AG09309 (cell line): ENCODE results near the gene SP100.

Experiments used
- DNase-seq: peaks from one replicate; pipeline ENCODE4 v3.0.0-alpha.2; 2010; ENCODE audit warnings: low read depth
- H3K4me3 ChIP-seq: 2 replicates; pipeline ENCODE4 v1.5.1; 2011; ENCODE audit warnings: mild to moderate bottlenecking, low read depth, low read length, moderate library complexity; ENCODE audit not compliant: control insufficient read depth
- TF ChIP-seq, protein P1 (sequence below): IDR thresholded peaks from 2 replicates; pipeline ENCODE4 v1.5.1; 2011; ENCODE audit warnings: mild to moderate bottlenecking, low read depth, low read length, inconsistent platforms; ENCODE audit not compliant: insufficient read depth, control insufficient read depth; ENCODE audit errors: missing control alignments

Gene SP100

GRCh38 chr2:230525682-230526081 lies 109.7 kb downstream of the SP100 start:
- TF ChIP-seq, protein P1, sequence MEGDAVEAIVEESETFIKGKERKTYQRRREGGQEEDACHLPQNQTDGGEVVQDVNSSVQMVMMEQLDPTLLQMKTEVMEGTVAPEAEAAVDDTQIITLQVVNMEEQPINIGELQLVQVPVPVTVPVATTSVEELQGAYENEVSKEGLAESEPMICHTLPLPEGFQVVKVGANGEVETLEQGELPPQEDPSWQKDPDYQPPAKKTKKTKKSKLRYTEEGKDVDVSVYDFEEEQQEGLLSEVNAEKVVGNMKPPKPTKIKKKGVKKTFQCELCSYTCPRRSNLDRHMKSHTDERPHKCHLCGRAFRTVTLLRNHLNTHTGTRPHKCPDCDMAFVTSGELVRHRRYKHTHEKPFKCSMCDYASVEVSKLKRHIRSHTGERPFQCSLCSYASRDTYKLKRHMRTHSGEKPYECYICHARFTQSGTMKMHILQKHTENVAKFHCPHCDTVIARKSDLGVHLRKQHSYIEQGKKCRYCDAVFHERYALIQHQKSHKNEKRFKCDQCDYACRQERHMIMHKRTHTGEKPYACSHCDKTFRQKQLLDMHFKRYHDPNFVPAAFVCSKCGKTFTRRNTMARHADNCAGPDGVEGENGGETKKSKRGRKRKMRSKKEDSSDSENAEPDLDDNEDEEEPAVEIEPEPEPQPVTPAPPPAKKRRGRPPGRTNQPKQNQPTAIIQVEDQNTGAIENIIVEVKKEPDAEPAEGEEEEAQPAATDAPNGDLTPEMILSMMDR, result no peak
- H3K4me3 ChIP-seq, result no peak overlapping the region
- no peak for DNase-seq

DNA sequence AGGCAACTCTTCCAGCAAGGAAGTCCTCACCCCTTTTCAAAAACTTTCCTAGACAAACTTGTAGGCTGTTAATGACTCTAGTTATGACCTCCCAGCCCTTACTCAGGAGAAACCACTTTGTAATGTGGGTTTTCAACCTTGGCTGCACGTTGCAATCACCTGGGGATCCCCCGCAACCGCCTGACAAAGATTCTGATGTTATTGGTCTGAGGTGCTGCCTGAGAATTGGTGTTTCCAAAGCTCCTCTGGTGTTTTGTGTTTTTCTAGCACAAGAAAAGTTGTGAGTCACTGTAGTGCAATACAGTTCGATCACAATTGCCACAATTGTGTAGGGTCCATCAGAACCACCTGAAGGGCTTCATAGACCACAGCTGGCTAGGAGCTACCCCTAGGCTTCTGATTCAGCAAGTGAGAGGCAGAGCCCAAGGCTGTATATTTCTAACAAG lies 121.6 kb downstream of the SP100 start:
- DNase-seq, result no peak
- TF ChIP-seq, protein P1, result no peak
- no peak overlapping the region for H3K4me3 ChIP-seq

DNA sequence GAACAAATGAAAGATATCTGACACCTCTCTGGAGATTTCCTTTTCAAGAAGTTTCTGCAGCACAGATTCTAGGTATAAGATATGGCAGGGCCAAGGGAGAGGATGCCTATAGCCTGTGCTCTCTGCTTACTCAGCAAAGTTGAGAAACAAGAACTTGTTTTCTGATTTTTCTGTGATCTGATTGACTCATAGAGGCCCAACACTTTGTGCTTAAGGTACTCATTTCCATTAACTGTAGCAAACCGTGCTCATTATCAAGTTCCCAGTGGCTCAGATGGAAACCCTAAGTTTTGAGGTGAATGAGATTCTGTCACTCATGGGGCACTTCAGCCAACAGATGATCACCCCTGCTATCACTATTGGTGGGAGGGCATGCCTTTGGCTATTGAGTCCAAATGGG lies 124.3 kb downstream of the SP100 start:
- no peak for DNase-seq
- TF ChIP-seq, protein P1, result no peak
- H3K4me3 ChIP-seq, result no peak overlapping the region

DNA sequence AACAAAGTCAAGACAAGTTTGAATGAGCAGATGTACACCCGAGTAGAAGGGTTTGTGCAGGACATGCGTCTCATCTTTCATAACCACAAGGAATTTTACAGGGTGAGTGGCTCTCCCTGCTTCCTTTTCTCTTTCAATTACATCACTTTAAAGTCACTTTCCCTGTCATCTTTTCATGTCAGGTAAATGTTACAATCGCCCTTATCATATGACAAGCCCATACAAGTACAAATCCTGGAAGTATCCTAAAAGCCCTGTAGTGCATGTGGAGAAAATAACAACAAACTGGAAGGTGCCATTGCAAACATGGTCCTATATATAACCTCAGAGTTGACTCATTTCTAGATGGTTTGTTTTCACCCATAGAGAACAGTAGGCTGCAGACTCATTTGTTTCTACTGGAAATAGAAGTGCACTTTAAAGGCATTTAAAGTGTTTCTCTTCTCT lies 126.0 kb downstream of the SP100 start:
- DNase-seq, result no peak
- H3K4me3 ChIP-seq, result no peak overlapping the region
- TF ChIP-seq, protein P1, result no peak

- TF ChIP-seq, protein P1, result no peak
- DNase-seq, result no peak
- no peak overlapping the region for H3K4me3 ChIP-seq
Observed at GRCh38 chr2:230542751-230543150, 126.8 kb downstream of the SP100 start.

DNA sequence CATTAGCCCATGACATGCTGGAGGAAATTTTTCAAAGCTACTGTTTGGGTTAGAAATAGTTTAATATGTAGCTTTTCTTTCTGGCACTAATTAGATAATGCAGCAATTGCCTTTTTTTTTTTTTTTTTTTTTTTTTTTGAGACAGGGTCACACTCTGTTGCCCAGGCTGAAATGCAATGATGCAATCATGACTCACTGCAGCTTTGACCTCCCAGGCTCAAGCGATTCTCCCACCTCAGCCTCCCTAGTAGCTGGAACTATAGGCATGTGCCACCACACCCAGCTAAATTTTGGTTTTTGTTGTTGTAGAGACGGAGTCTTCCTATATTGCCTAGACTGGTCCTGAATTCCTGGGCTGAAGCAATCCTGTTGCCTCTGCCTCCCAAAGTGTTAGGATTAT lies 136.2 kb downstream of the SP100 start:
- H3K4me3 ChIP-seq, result no peak overlapping the region
- TF ChIP-seq, protein P1, result no peak
- no peak for DNase-seq

DNA sequence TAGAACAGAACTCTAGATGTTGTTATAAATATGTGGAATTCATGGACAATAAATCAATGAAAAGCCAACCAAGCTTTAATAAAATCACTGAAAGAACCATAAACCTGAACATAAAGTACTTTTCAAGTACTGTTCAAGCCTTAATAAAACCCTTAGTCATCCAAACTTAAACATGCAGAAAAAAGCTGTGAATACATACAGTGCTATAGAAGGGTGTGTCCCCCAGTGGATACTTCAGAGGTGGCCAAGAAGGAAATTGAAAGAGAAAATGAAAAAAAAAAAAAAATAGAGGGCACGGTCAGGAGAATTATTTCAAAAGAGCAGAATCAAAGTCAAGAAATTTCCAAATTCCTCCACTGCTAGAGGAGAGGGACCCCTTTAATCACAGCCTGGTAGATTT lies 141.1 kb downstream of the SP100 start:
- TF ChIP-seq, protein P1, result no peak
- no peak for DNase-seq
- no peak overlapping the region for H3K4me3 ChIP-seq
